Adrenal gland (tissue), 12 donors: ENCODE results near the gene ZNF341. TPM values are rescaled to one million over a fixed set of nuclear protein-coding genes. Genes with fewer than 3 reads are reported as not detected.

Source experiments
- DNase-seq, 7 donors: peaks; one replicate each; pipeline ENCODE4 v3.0.0-alpha.2; 2019 to 2020
- H3K27ac ChIP-seq, 5 donors: fragments of 200-600 bp; sonication (generic) in 4 of 5; 1 replicate in 3 of 5; 2 replicates in 2 of 5; pipeline versions ENCODE4 v1.5.1 to v1.8.0; 2016 to 2020; ENCODE audit warnings: mild to moderate bottlenecking in 1 of 5
- H3K27me3 ChIP-seq: fragments of 200-600 bp; 2 replicates; pipeline ENCODE4 v1.8.0; 2021
- H3K36me3 ChIP-seq, 2 donors: fragments of 200-600 bp; replicated peaks in 1 of 2; 1 replicate in 1 of 2; 2 replicates in 1 of 2; pipeline versions ENCODE4 v1.5.1 to v1.8.0; 2018 to 2022
- H3K4me1 ChIP-seq, 2 donors: fragments of 200-600 bp; replicated peaks in 1 of 2; 1 replicate in 1 of 2; 2 replicates in 1 of 2; pipeline versions ENCODE4 v1.5.1 to v1.8.0; 2018 to 2021
- H3K4me3 ChIP-seq, 4 donors: fragments of 200-600 bp; sonication (generic) in 3 of 4; one replicate each; pipeline ENCODE4 v1.5.1; 2016 to 2018
- H3K9me3 ChIP-seq, 3 donors: fragments of 200-600 bp; sonication (generic) in 1 of 3; replicated peaks in 1 of 3; 1 replicate in 2 of 3; 2 replicates in 1 of 3; pipeline versions ENCODE4 v1.5.1 to v1.8.0; 2016 to 2021
- CTCF ChIP-seq, 6 experiments: fragments of 450-650 bp in 4 of 6; fragments of 200-600 bp in 2 of 6; sonication (generic) in 1 of 6; IDR thresholded peaks; 1 replicate in 5 of 6; 2 replicates in 1 of 6; pipeline versions ENCODE4 v1.5.1 to v1.8.0; 2016 to 2021; ENCODE audit warnings: antibody characterized with exemption in 6 of 6, mild to moderate bottlenecking in 2 of 6, moderate library complexity in 1 of 6
- POLR2A ChIP-seq, 2 donors: fragments of 450-650 bp; IDR thresholded peaks; one replicate each; pipeline ENCODE4 v1.6.1; 2017; ENCODE audit warnings: antibody characterized with exemption in 2 of 2, mild to moderate bottlenecking in 2 of 2, moderate library complexity in 1 of 2
- WGBS, 4 donors: extraction: QIAGEN DNeasy Blood & Tissue Kit in 2 of 4; methylation state at CpG; one replicate each; pipeline versions ENCODE4 v1.1.5 to v1.1.7; 2013 to 2017; 5-methylcytosine and 5-hydroxymethylcytosine counted together
- intact Hi-C, 2 donors: fragments of 100-400 bp; cut with DNase I; formaldehyde crosslinking; loops; one replicate each; pipeline versions ENCODE4 v1.14.1 to v1.15.0; 2022 to 2023
- polyA plus RNA-seq, 3 donors: library from polyadenylated mRNA; stranded (reverse); fragments of 200-250 nt in 2 of 3; fragments of 350-450 nt in 1 of 3; fragmentation: Illumina TruSeq in 1 of 3; extraction: RNeasy Lipid Tissue Mini Kit (QIAGEN cat#74804) in 1 of 3; gene quantifications; one replicate each; pipeline ENCODE4 v1.2.3, GENCODE V29; 2013 to 2014
- total RNA-seq, 9 donors: library from RNA; depleted of rRNA in 4 of 9; stranded (reverse); fragments of >200 nt in 4 of 9; fragments of 120-200 nt in 1 of 9; fragmentation: NEBNext Ultra II Directional in 1 of 9; extraction: Animal tissue kit (Norgen Biotek cat#: 25700) in 1 of 9; gene quantifications; one replicate each; pipeline versions ENCODE4 v1.1.0 to v1.2.4, GENCODE V29; 2013 to 2023
- donor health status: healthy with polysubstance abuse.
- donor health status: Bipolar disorder and iron deficiency.
- donor health status: DM: yes; HTN: yes; CAD: no.
- donor health status: DM: no; HTN: no; CAD: no.
- donor health status: DM: no; HTN: no; CAD: no.
- donor health status: DM: yes; HTN: yes; CAD: no.

Gene ZNF341
- total and polyA plus RNA-seq, 12 donors = 1.1 to 9.2 (median 2.5) TPM

DNA sequence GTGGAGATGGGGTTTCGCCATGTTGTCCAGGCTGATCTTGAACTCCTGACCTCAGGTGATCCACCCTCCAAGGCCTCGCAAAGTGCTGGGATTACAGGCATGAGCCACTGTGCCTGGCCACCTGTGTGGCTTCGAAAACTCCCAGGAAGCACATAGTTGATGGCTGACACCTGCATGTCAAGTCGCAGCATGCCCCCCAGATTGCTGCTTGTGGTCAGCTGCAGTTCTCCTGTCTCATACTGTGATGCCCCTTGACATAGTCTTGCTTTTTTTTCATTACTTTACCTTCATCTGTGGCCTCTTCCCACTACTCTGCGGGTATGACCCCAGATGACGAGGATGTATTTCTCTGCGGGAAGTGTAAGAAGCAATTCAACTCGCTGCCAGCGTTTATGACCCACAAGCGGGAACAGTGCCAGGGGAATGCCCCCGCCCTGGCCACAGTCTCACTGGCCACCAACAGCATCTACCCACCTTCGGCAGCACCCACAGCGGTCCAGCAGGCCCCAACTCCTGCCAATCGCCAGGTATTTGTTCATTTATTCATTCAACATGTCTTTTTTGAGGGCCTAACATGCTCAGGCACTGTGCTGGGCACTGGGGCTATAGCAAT is 13.1 kb downstream of the ZNF341 start:
- no peaks in the 10 kb centered on the region for H3K4me1 ChIP-seq
- WGBS, 4 donors = 94 to 99% (median 97%) methylated on average over 14 of the region's 14 CpGs
- DNase-seq = no peak
- no peak overlapping the region for H3K27ac ChIP-seq
- H3K4me3 ChIP-seq = no peak overlapping the region
- no peaks in the 10 kb centered on the region for H3K9me3 ChIP-seq
- no peaks in the 10 kb centered on the region for H3K27me3 ChIP-seq
- intact Hi-C loops = no loop called here
- TF ChIP-seq CTCF (IDR thresholded peaks at IDR 0.05) (no peak), POLR2A (IDR thresholded peaks at IDR 0.05) (no peak)
- H3K36me3 ChIP-seq = no peaks in the 10 kb centered on the region

- Histone ChIP-seq H3K27me3 (no peaks in the 10 kb centered on the region), H3K36me3 (no peaks in the 10 kb centered on the region), H3K27ac (no peak overlapping the region), H3K4me1 (no peaks in the 10 kb centered on the region), H3K4me3 (no peak overlapping the region), H3K9me3 (no peaks in the 10 kb centered on the region)
- intact Hi-C loops = no loop called here
- WGBS, 4 donors = 92 to 94% (median 94%) methylated on average over 9 to 12 of the region's 12 CpGs
- TF ChIP-seq CTCF (IDR thresholded peaks at IDR 0.05) = no peak
- no peak for TF ChIP-seq POLR2A (IDR thresholded peaks at IDR 0.05)
- DNase-seq = no peak
Observed at GRCh38 chr20:33746325-33746998, 14.7 kb downstream of the ZNF341 start.

- Histone ChIP-seq H3K4me3 (no peak overlapping the region), H3K27ac (no peak overlapping the region), H3K4me1 (no peaks in the 10 kb centered on the region), H3K36me3 (no peaks in the 10 kb centered on the region), H3K9me3 (no peaks in the 10 kb centered on the region), H3K27me3 (no peaks in the 10 kb centered on the region)
- intact Hi-C loops = no loop called here
- 90 to 98% (median 93%) methylated on average over 4 of the region's 4 CpGs for WGBS, 4 donors
- DNase-seq = no peak
- no peak for TF ChIP-seq CTCF (IDR thresholded peaks at IDR 0.05)
- no peak for TF ChIP-seq POLR2A (IDR thresholded peaks at IDR 0.05)
Observed at GRCh38 chr20:33751775-33752174, 20.0 kb downstream of the ZNF341 start.

GRCh38 chr20:33753143-33753542 is 21.3 kb downstream of the ZNF341 start:
- no peak for TF ChIP-seq POLR2A (IDR thresholded peaks at IDR 0.05)
- no peak for TF ChIP-seq CTCF (IDR thresholded peaks at IDR 0.05)
- 96 to 100% (median 97%) methylated on average over 3 to 7 of the region's 7 CpGs for WGBS, 4 donors
- peak overlapping the region in 2 of 5 donors; percentile 38 to 68 for H3K27ac ChIP-seq
- H3K4me3 ChIP-seq = no peak overlapping the region
- intact Hi-C loops = no loop called here
- DNase-seq = no peak
- H3K27me3 ChIP-seq = no peaks in the 10 kb centered on the region
- H3K36me3 ChIP-seq = no peaks in the 10 kb centered on the region
- H3K4me1 ChIP-seq = no peaks in the 10 kb centered on the region
- H3K9me3 ChIP-seq = no peaks in the 10 kb centered on the region
